HCT116 (cell line): ENCODE results near the gene YTHDF1. TPM values are rescaled to one million over a fixed set of nuclear protein-coding genes. Genes with fewer than 3 reads are reported as not detected.

Experiments used
- ATAC-seq: fragments of 200-7000 bp; cut with Tn5 transposase; 2 replicates; pipeline ENCODE4 v1.9.1; 2020; ENCODE audit warnings: mild to moderate bottlenecking, moderate library complexity
- BruUV-seq: library from RNA; stranded (reverse); fragments of 400-500 nt; replicated peaks from 2 replicates; lab custom pipeline; 2021; lab: Mats Ljungman, UMichigan
- CTCF ChIA-PET: fragments of 300-600 bp; sonication (Branson Sonifier 250); formaldehyde crosslinking; loops from one replicate; lab custom pipeline; 2021; ENCODE audit warnings: antibody characterized with exemption; lab: Charles Lee
- POLR2A ChIA-PET: fragments of 300-600, 350-600 bp; sonication (Branson Sonifier 250); formaldehyde crosslinking; loops from one replicate; lab custom pipeline; 2021; ENCODE audit warnings: antibody characterized with exemption; lab: Charles Lee
- RAD21 ChIA-PET, 2 experiments: fragments of 300-600 bp; sonication (Branson Sonifier 250); formaldehyde crosslinking; loops; one replicate each; lab custom pipeline; 2023; ENCODE audit warnings: low total read pairs in 2 of 2; ENCODE audit not compliant: uncharacterized antibody in 2 of 2, unreplicated experiment in 2 of 2, low non-redundant PET in 1 of 2; lab: Charles Lee
- DNase-seq: peaks from one replicate; pipeline ENCODE4 v3.0.0-alpha.2; 2010; ENCODE audit warnings: low read depth, low spot score
- H2AFZ ChIP-seq: fragments of 200-600 bp; shearing (Covaris generic), sonication (generic); 2 replicates; pipeline ENCODE4 v1.6.1; 2017; ENCODE audit warnings: low read depth, mixed run types, mixed read lengths, antibody characterized with exemption, low read length; ENCODE audit not compliant: poor library complexity, severe bottlenecking
- H3K27ac ChIP-seq: 2 replicates; pipeline ENCODE4 v1.5.1; 2012; ENCODE audit warnings: low read depth, low read length
- H3K27me3 ChIP-seq: fragments of 200-600 bp; sonication (generic); 2 replicates; pipeline ENCODE4 v1.6.1; 2016; ENCODE audit warnings: mixed run types, low read length, mixed read lengths; ENCODE audit not compliant: insufficient read depth
- H3K36me3 ChIP-seq, 2 experiments: fragments of 200-500 bp in 1 of 2; fragments of 200-600 bp in 1 of 2; sonication (Bioruptor generic) in 1 of 2; sonication (generic) in 1 of 2; 2 replicates each; pipeline versions ENCODE4 v1.5.1 to v1.6.1; 2014 to 2016; ENCODE audit warnings: low read length in 2 of 2, inconsistent platforms in 1 of 2, mixed read lengths in 1 of 2, mixed run types in 1 of 2; ENCODE audit not compliant: insufficient read depth in 2 of 2, control insufficient read depth in 1 of 2
- H3K4me1 ChIP-seq, 2 experiments: fragments of 200-600 bp in 1 of 2; sonication (generic) in 1 of 2; 2 replicates each; pipeline versions ENCODE4 v1.5.1 to v1.6.1; 2012 to 2017; ENCODE audit warnings: low read length in 2 of 2, inconsistent platforms in 1 of 2, mild to moderate bottlenecking in 1 of 2, mixed read lengths in 1 of 2, mixed run types in 1 of 2, moderate library complexity in 1 of 2; ENCODE audit not compliant: insufficient read depth in 2 of 2, control insufficient read depth in 1 of 2
- H3K4me2 ChIP-seq: fragments of 200-600 bp; sonication (generic); 2 replicates; pipeline ENCODE4 v1.6.1; 2017; ENCODE audit warnings: mixed run types, low read length, mixed read lengths
- H3K4me3 ChIP-seq, 2 experiments: fragments of 200-600 bp in 1 of 2; sonication (generic) in 1 of 2; replicated peaks in 1 of 2; 2 replicates each; pipeline ENCODE4 v1.5.1; 2011 to 2016; ENCODE audit warnings: low read length in 2 of 2, control low read depth in 1 of 2, low read depth in 1 of 2, mild to moderate bottlenecking in 1 of 2, mixed read lengths in 1 of 2, mixed run types in 1 of 2
- H3K79me2 ChIP-seq: fragments of 200-600 bp; sonication (generic); 2 replicates; pipeline ENCODE4 v1.6.1; 2017; ENCODE audit warnings: mild to moderate bottlenecking, mixed run types, low read length, moderate library complexity, mixed read lengths; ENCODE audit not compliant: insufficient read depth
- H3K9ac ChIP-seq: fragments of 200-600 bp; sonication (generic); 2 replicates; pipeline ENCODE4 v1.6.1; 2016; ENCODE audit warnings: low read length, mixed read lengths
- H3K9me2 ChIP-seq: fragments of 200-600 bp; sonication (generic), shearing (Covaris generic); 2 replicates; pipeline ENCODE4 v1.6.1; 2017; ENCODE audit warnings: mixed run types, mild to moderate bottlenecking, moderate library complexity; ENCODE audit not compliant: insufficient read depth
- H3K9me3 ChIP-seq, 2 experiments: fragments of 200-500 bp in 1 of 2; fragments of 200-600 bp in 1 of 2; sonication (Bioruptor generic) in 1 of 2; sonication (generic) in 1 of 2; 2 replicates each; pipeline ENCODE4 v1.6.1; 2014 to 2017; ENCODE audit warnings: low read length in 2 of 2, mixed read lengths in 2 of 2, inconsistent platforms in 1 of 2, low read depth in 1 of 2, mild to moderate bottlenecking in 1 of 2, mixed run types in 1 of 2, moderate library complexity in 1 of 2; ENCODE audit not compliant: control insufficient read depth in 1 of 2, insufficient read depth in 1 of 2
- H4K20me1 ChIP-seq: fragments of 200-600 bp; sonication (generic), shearing (Covaris generic); 2 replicates; pipeline ENCODE4 v1.6.1; 2017; ENCODE audit warnings: mixed run types, mild to moderate bottlenecking, moderate library complexity; ENCODE audit not compliant: insufficient read depth
- ELF1 ChIP-seq: IDR thresholded peaks from 2 replicates; pipeline ENCODE4 v1.6.1; 2012; ENCODE audit warnings: low read depth, borderline replicate concordance
- EZH2phosphoT487 ChIP-seq: fragments of 200-600 bp; IDR thresholded peaks from 2 replicates; pipeline ENCODE4 v1.6.1; 2018; ENCODE audit warnings: antibody characterized with exemption, borderline replicate concordance
- FOSL1 ChIP-seq: IDR thresholded peaks from 2 replicates; pipeline ENCODE4 v1.6.1; 2012; ENCODE audit warnings: low read depth
- RAD21 ChIP-seq: IDR thresholded peaks from 2 replicates; pipeline ENCODE4 v1.6.1; 2012; ENCODE audit warnings: low read depth, mild to moderate bottlenecking
- SIN3A ChIP-seq: IDR thresholded peaks from 2 replicates; pipeline ENCODE4 v1.6.1; 2012; ENCODE audit warnings: low read depth
- TCF7L2 ChIP-seq: IDR thresholded peaks from 2 replicates; pipeline ENCODE4 v1.7.0; 2011; ENCODE audit warnings: borderline replicate concordance, inconsistent platforms; ENCODE audit not compliant: insufficient read depth, insufficient read length; ENCODE audit errors: extremely low read depth
- YY1 ChIP-seq: IDR thresholded peaks from 2 replicates; pipeline ENCODE4 v1.6.1; 2011; ENCODE audit warnings: low read length, low read depth, moderate library complexity, mild to moderate bottlenecking; ENCODE audit not compliant: insufficient replicate concordance; ENCODE audit errors: extremely low read depth
- ZFX ChIP-seq: fragments of 450-650 bp; IDR thresholded peaks from 2 replicates; pipeline ENCODE4 v1.6.1; 2017
- ZNF274 ChIP-seq: fragments of 200-500 bp; sonication (Bioruptor generic); IDR thresholded peaks from 2 replicates; pipeline ENCODE4 v1.6.1; 2014; ENCODE audit warnings: mild to moderate bottlenecking, low read depth, low read length, inconsistent platforms
- intact Hi-C: fragments of 100-400 bp; cut with micrococcal nuclease; formaldehyde crosslinking; loops from 2 replicates; pipeline ENCODE4 v1.10.0; 2022
- total RNA-seq: library from RNA; stranded (reverse); gene quantifications from one replicate; pipeline ENCODE4 v1.2.1, GENCODE V29; 2021; ENCODE audit not compliant: unreplicated experiment
- TF ChIP-seq, protein P1 (sequence below): IDR thresholded peaks from 2 replicates; pipeline ENCODE4 v1.6.1; 2012; ENCODE audit warnings: low read depth
- TF ChIP-seq, protein P2 (sequence below): IDR thresholded peaks from 2 replicates; pipeline ENCODE4 v1.6.1; 2012
- TF ChIP-seq, protein P3 (sequence below), 3 experiments: fragments of 200-600 bp in 1 of 3; sonication (generic) in 1 of 3; IDR thresholded peaks in 2 of 3; conservative IDR thresholded peaks in 1 of 3; 2 replicates each; pipeline ENCODE4 v1.5.1; 2012 to 2017; ENCODE audit warnings: low read depth in 2 of 3, low read length in 2 of 3, antibody characterized with exemption in 1 of 3, borderline replicate concordance in 1 of 3, control low read depth in 1 of 3, mild to moderate bottlenecking in 1 of 3, mixed read lengths in 1 of 3, mixed run types in 1 of 3, moderate library complexity in 1 of 3; ENCODE audit not compliant: insufficient read depth in 1 of 3
- TF ChIP-seq, protein P4 (sequence below): IDR thresholded peaks from 2 replicates; pipeline ENCODE4 v1.6.1; 2011; ENCODE audit warnings: mild to moderate bottlenecking, low read length, moderate library complexity; ENCODE audit not compliant: insufficient replicate concordance; ENCODE audit errors: extremely low read depth

YTHDF1 gene
- total RNA-seq, 1 experiment from 2014 or later: 42.8 TPM

DNA sequence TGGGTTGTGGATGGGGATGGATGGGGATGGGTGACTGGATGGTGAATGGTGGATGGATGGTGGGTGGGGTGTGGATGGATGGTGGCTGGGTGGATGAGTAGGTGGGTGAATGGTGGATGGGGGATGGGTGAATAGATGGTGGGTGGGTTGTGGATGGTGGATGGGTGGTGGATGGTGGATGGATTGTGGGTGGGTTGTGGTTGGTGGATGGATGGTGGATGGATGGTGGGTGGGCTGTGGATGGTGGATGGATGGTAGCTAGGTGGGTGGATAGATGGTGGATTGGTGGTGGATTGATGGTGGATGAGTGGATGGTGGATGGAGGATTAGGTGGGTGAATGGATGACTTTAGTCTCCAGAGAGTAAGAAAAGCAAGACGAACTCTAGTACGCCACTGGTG, 57.6 kb downstream of the YTHDF1 start:
- intact Hi-C loops: no loop called here
- DNase-seq (no peak), ATAC-seq (no peak)
- Histone ChIP-seq H4K20me1 (no peaks in the 10 kb centered on the region), H3K9me3 (no peaks in the 10 kb centered on the region), H3K9ac (no peak overlapping the region), H3K9me2 (no peaks in the 10 kb centered on the region), H3K27me3 (peaks cover 16% of the 10 kb centered on the region; the same call in 1 of the 2 replicates), H2AFZ (no peak overlapping the region), H3K27ac (no peak overlapping the region), H3K36me3 (no peaks in the 10 kb centered on the region), H3K4me1 (no peaks in the 10 kb centered on the region), H3K4me2 (no peak overlapping the region), H3K4me3 (no peak overlapping the region), H3K79me2 (no peaks in the 10 kb centered on the region)
- ChIA-PET POLR2A (no interaction called here), CTCF (no interaction called here), RAD21 (no interaction called here)
- no peak for TF ChIP-seq YY1
- TF ChIP-seq ZNF274: no peak
- TF ChIP-seq SIN3A: no peak
- no peak for TF ChIP-seq TCF7L2
- no peak for TF ChIP-seq RAD21
- no peak for TF ChIP-seq ELF1
- TF ChIP-seq, protein P1, sequence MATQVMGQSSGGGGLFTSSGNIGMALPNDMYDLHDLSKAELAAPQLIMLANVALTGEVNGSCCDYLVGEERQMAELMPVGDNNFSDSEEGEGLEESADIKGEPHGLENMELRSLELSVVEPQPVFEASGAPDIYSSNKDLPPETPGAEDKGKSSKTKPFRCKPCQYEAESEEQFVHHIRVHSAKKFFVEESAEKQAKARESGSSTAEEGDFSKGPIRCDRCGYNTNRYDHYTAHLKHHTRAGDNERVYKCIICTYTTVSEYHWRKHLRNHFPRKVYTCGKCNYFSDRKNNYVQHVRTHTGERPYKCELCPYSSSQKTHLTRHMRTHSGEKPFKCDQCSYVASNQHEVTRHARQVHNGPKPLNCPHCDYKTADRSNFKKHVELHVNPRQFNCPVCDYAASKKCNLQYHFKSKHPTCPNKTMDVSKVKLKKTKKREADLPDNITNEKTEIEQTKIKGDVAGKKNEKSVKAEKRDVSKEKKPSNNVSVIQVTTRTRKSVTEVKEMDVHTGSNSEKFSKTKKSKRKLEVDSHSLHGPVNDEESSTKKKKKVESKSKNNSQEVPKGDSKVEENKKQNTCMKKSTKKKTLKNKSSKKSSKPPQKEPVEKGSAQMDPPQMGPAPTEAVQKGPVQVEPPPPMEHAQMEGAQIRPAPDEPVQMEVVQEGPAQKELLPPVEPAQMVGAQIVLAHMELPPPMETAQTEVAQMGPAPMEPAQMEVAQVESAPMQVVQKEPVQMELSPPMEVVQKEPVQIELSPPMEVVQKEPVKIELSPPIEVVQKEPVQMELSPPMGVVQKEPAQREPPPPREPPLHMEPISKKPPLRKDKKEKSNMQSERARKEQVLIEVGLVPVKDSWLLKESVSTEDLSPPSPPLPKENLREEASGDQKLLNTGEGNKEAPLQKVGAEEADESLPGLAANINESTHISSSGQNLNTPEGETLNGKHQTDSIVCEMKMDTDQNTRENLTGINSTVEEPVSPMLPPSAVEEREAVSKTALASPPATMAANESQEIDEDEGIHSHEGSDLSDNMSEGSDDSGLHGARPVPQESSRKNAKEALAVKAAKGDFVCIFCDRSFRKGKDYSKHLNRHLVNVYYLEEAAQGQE: no peak
- no peak for TF ChIP-seq FOSL1
- TF ChIP-seq, protein P2, sequence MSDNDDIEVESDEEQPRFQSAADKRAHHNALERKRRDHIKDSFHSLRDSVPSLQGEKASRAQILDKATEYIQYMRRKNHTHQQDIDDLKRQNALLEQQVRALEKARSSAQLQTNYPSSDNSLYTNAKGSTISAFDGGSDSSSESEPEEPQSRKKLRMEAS: no peak
- TF ChIP-seq, protein P3, sequence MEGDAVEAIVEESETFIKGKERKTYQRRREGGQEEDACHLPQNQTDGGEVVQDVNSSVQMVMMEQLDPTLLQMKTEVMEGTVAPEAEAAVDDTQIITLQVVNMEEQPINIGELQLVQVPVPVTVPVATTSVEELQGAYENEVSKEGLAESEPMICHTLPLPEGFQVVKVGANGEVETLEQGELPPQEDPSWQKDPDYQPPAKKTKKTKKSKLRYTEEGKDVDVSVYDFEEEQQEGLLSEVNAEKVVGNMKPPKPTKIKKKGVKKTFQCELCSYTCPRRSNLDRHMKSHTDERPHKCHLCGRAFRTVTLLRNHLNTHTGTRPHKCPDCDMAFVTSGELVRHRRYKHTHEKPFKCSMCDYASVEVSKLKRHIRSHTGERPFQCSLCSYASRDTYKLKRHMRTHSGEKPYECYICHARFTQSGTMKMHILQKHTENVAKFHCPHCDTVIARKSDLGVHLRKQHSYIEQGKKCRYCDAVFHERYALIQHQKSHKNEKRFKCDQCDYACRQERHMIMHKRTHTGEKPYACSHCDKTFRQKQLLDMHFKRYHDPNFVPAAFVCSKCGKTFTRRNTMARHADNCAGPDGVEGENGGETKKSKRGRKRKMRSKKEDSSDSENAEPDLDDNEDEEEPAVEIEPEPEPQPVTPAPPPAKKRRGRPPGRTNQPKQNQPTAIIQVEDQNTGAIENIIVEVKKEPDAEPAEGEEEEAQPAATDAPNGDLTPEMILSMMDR (IDR thresholded peaks at IDR 0.05 in 2 of 3, conservative IDR thresholded peaks at IDR 0.05 in 1 of 3; ENCODE audit: borderline replicate concordance in 1 of 3, insufficient read depth in 1 of 3, low read depth in 2 of 3, low read length in 2 of 3): no peak
- TF ChIP-seq ZFX: no peak
- no peak for TF ChIP-seq EZH2phosphoT487
- TF ChIP-seq, protein P4, sequence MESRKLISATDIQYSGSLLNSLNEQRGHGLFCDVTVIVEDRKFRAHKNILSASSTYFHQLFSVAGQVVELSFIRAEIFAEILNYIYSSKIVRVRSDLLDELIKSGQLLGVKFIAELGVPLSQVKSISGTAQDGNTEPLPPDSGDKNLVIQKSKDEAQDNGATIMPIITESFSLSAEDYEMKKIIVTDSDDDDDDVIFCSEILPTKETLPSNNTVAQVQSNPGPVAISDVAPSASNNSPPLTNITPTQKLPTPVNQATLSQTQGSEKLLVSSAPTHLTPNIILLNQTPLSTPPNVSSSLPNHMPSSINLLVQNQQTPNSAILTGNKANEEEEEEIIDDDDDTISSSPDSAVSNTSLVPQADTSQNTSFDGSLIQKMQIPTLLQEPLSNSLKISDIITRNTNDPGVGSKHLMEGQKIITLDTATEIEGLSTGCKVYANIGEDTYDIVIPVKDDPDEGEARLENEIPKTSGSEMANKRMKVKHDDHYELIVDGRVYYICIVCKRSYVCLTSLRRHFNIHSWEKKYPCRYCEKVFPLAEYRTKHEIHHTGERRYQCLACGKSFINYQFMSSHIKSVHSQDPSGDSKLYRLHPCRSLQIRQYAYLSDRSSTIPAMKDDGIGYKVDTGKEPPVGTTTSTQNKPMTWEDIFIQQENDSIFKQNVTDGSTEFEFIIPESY: no peak
- BruUV-seq: no TSS peak
